H1 (cell line): ENCODE results near the gene WLS. TPM values are rescaled to one million over a fixed set of nuclear protein-coding genes. Genes with fewer than 3 reads are reported as not detected.

Experiments used
- CTCF ChIA-PET: fragments of 300-600 bp; sonication (Branson Sonifier 250); formaldehyde crosslinking; loops from one replicate; lab custom pipeline; 2021; ENCODE audit not compliant: partially characterized antibody; lab: Charles Lee
- POLR2A ChIA-PET: fragments of 300-600 bp; sonication (Branson Sonifier 250); formaldehyde crosslinking; loops from one replicate; lab custom pipeline; 2021; ENCODE audit warnings: inconsistent platforms; ENCODE audit not compliant: partially characterized antibody; lab: Charles Lee
- DNase-seq, 2 experiments: peaks; one replicate each; pipeline versions ENCODE4 v3.0.0 to v3.0.0-alpha.2; 2010 to 2022; ENCODE audit warnings: low spot score in 2 of 2, low read depth in 1 of 2, mixed read lengths in 1 of 2
- FAIRE-seq: peaks from 2 replicates; lab custom pipeline; 2011; peaks lifted over from hg19 to GRCh38; lab: Jason Lieb, UNC
- H2AFZ ChIP-seq: 2 replicates; pipeline ENCODE4 v1.8.1; 2012; ENCODE audit warnings: low read length, inconsistent platforms
- H2AK5ac ChIP-seq: 2 replicates; pipeline ENCODE4 v1.6.1; 2013; ENCODE audit warnings: low read depth, low read length
- H2BK120ac ChIP-seq: replicated peaks from 2 replicates; pipeline ENCODE3; 2013; ENCODE audit warnings: low read depth, low read length, inconsistent platforms
- H2BK12ac ChIP-seq: 2 replicates; pipeline ENCODE4 v1.6.1; 2013; ENCODE audit warnings: low read depth, low read length
- H2BK15ac ChIP-seq: 2 replicates; pipeline ENCODE4 v1.6.1; 2013; ENCODE audit warnings: low read length
- H2BK20ac ChIP-seq: 2 replicates; pipeline ENCODE4 v1.6.1; 2013; ENCODE audit warnings: low read length
- H2BK5ac ChIP-seq: 2 replicates; pipeline ENCODE4 v1.6.1; 2013; ENCODE audit warnings: low read depth, low read length
- H3K14ac ChIP-seq: 2 replicates; pipeline ENCODE4 v1.6.1; 2013; ENCODE audit warnings: inconsistent platforms; ENCODE audit not compliant: insufficient read length
- H3K18ac ChIP-seq: 2 replicates; pipeline ENCODE4 v1.6.1; 2013; ENCODE audit warnings: low read length; ENCODE audit errors: extremely low read depth
- H3K23ac ChIP-seq: 2 replicates; pipeline ENCODE4 v1.6.1; 2013; ENCODE audit warnings: inconsistent platforms; ENCODE audit not compliant: insufficient read length
- H3K23me2 ChIP-seq: 2 replicates; pipeline ENCODE4 v1.6.1; 2013; ENCODE audit warnings: low read depth, low read length
- H3K27ac ChIP-seq: 2 replicates; pipeline ENCODE4 v1.6.1; 2011; ENCODE audit warnings: low read depth, low read length, inconsistent platforms
- H3K27me3 ChIP-seq, 4 experiments: replicated peaks in 1 of 4; 1 replicate in 1 of 4; 2 replicates in 3 of 4; pipeline versions ENCODE4 v1.6.1 to v1.8.1; 2011 to 2013; ENCODE audit warnings: low read length in 3 of 4, mild to moderate bottlenecking in 3 of 4, inconsistent platforms in 2 of 4, mixed read lengths in 2 of 4, moderate library complexity in 1 of 4; ENCODE audit not compliant: control insufficient read depth in 3 of 4, insufficient read depth in 3 of 4; ENCODE audit errors: extremely low read depth in 1 of 4
- H3K36me3 ChIP-seq, 4 experiments: 2 replicates each; pipeline versions ENCODE4 v1.6.1 to v1.8.1; 2011 to 2013; ENCODE audit warnings: mild to moderate bottlenecking in 4 of 4, low read length in 3 of 4, moderate library complexity in 2 of 4, control low read depth in 1 of 4, inconsistent platforms in 1 of 4; ENCODE audit not compliant: insufficient read depth in 4 of 4, control insufficient read depth in 2 of 4
- H3K4ac ChIP-seq: replicated peaks from 2 replicates; pipeline ENCODE3; 2013; ENCODE audit warnings: low read length, low read depth, mixed read lengths, inconsistent platforms; ENCODE audit not compliant: insufficient read length
- H3K4me1 ChIP-seq, 4 experiments: replicated peaks in 1 of 4; 1 replicate in 1 of 4; 2 replicates in 3 of 4; pipeline versions ENCODE4 v1.6.1 to v1.8.1; 2011 to 2013; ENCODE audit warnings: low read length in 3 of 4, inconsistent platforms in 2 of 4, mixed read lengths in 1 of 4; ENCODE audit not compliant: insufficient read depth in 4 of 4, control insufficient read depth in 3 of 4
- H3K4me2 ChIP-seq, 2 experiments: 2 replicates each; pipeline versions ENCODE4 v1.6.1 to v1.8.1; 2011 to 2013; ENCODE audit warnings: low read depth in 2 of 2, low read length in 2 of 2, control low read depth in 1 of 2, inconsistent platforms in 1 of 2, mild to moderate bottlenecking in 1 of 2; ENCODE audit not compliant: insufficient read depth in 1 of 2
- H3K4me3 ChIP-seq, 4 experiments: fragments of 200-600, 300-600 bp in 1 of 4; sonication (generic), shearing (Covaris generic), sonication (Bioruptor Twin) in 1 of 4; 2 replicates each; pipeline versions ENCODE4 v1.5.1 to v1.8.1; 2011 to 2016; ENCODE audit warnings: low read length in 4 of 4, low read depth in 3 of 4, control low read depth in 2 of 4, inconsistent platforms in 2 of 4, mild to moderate bottlenecking in 2 of 4, mixed read lengths in 1 of 4, moderate library complexity in 1 of 4; ENCODE audit not compliant: insufficient read depth in 2 of 4; ENCODE audit errors: extremely low read depth in 1 of 4
- H3K56ac ChIP-seq: replicated peaks from 2 replicates; pipeline ENCODE3; 2013; ENCODE audit warnings: low read depth, mild to moderate bottlenecking, mixed read lengths, low read length, inconsistent platforms; ENCODE audit not compliant: insufficient read length
- H3K79me1 ChIP-seq: 2 replicates; pipeline ENCODE4 v1.6.1; 2013; ENCODE audit warnings: low read depth, low read length, control low read depth
- H3K79me2 ChIP-seq, 2 experiments: 2 replicates each; pipeline versions ENCODE4 v1.6.1 to v1.8.1; 2012 to 2013; ENCODE audit warnings: low read length in 2 of 2, mild to moderate bottlenecking in 2 of 2, inconsistent platforms in 1 of 2; ENCODE audit not compliant: insufficient read depth in 2 of 2, control insufficient read depth in 1 of 2
- H3K9ac ChIP-seq, 4 experiments: replicated peaks in 1 of 4; 1 replicate in 1 of 4; 2 replicates in 3 of 4; pipeline versions ENCODE4 v1.6.1 to v1.8.1; 2011 to 2013; ENCODE audit warnings: low read depth in 3 of 4, low read length in 3 of 4, control low read depth in 2 of 4, mild to moderate bottlenecking in 2 of 4, moderate library complexity in 2 of 4, inconsistent platforms in 1 of 4; ENCODE audit errors: extremely low read depth in 1 of 4
- H3K9me3 ChIP-seq, 2 experiments: 2 replicates each; pipeline versions ENCODE4 v1.6.1 to v1.8.1; 2012 to 2013; ENCODE audit warnings: mild to moderate bottlenecking in 2 of 2, moderate library complexity in 2 of 2, control low read depth in 1 of 2, inconsistent platforms in 1 of 2, low read depth in 1 of 2, low read length in 1 of 2, mixed read lengths in 1 of 2; ENCODE audit not compliant: insufficient read depth in 2 of 2
- H4K20me1 ChIP-seq, 2 experiments: replicated peaks in 1 of 2; 2 replicates each; pipeline versions ENCODE3 to v1.8.1; 2011 to 2013; ENCODE audit warnings: inconsistent platforms in 2 of 2, low read length in 2 of 2, mild to moderate bottlenecking in 1 of 2; ENCODE audit not compliant: insufficient read depth in 2 of 2, control insufficient read depth in 1 of 2
- H4K5ac ChIP-seq: 2 replicates; pipeline ENCODE4 v1.6.1; 2013; ENCODE audit warnings: low read length, low read depth, mixed read lengths, inconsistent platforms; ENCODE audit not compliant: insufficient read length
- H4K8ac ChIP-seq: 2 replicates; pipeline ENCODE4 v1.8.0; 2013; ENCODE audit warnings: mild to moderate bottlenecking, moderate library complexity, low read length, inconsistent platforms; ENCODE audit not compliant: insufficient read depth; ENCODE audit errors: extremely low read depth
- H4K91ac ChIP-seq: replicated peaks from 2 replicates; pipeline ENCODE3; 2013; ENCODE audit warnings: low read length, mixed read lengths, inconsistent platforms; ENCODE audit not compliant: insufficient read length
- RBBP5 ChIP-seq: IDR thresholded peaks from 2 replicates; pipeline ENCODE4 v1.7.1; 2012; ENCODE audit warnings: low read depth, mild to moderate bottlenecking, inconsistent platforms, low read length, moderate library complexity, borderline replicate concordance
- WGBS, 2 experiments: shearing (Covaris generic) in 1 of 2; methylation state at CpG; one replicate each; pipeline versions ENCODE4 v1.1.6 to v1.1.7; 2013 to 2015; ENCODE audit warnings: low lambda C conversion rate in 2 of 2, mixed read lengths in 2 of 2, inconsistent platforms in 1 of 2, low coverage in 1 of 2, missing lambda C conversion rate in 1 of 2; ENCODE audit not compliant: insufficient replicate concordance in 2 of 2, insufficient coverage in 1 of 2, insufficient read length in 1 of 2; ENCODE audit errors: extremely low coverage in 1 of 2, missing lambda C conversion rate in 1 of 2; 5-methylcytosine and 5-hydroxymethylcytosine counted together
- polyA plus RNA-seq, 7 experiments: library from polyadenylated mRNA; depleted of rRNA in 3 of 7; stranded (reverse) in 5 of 7; unstranded in 2 of 7; fragments of >200 nt in 5 of 7; fragments of 200-250 nt in 2 of 7; gene quantifications; 1 replicate in 5 of 7; 2 replicates in 1 of 7; 4 replicates in 1 of 7; pipeline versions ENCODE4 v1.2.1 to v1.2.3, GENCODE V29; 2011 to 2013; ENCODE audit warnings: missing spikeins in 2 of 7, mixed read lengths in 2 of 7
- total RNA-seq: library from RNA; stranded (reverse); fragmentation: NEBNext Ultra II Directional; extraction: Animal tissue kit (Norgen Biotek cat#: 25700); gene quantifications from 2 replicates; pipeline ENCODE4 v1.2.1, GENCODE V29; 2021

The WLS gene
- total and polyA plus RNA-seq, 2 of the 8 experiments (the other 6 are each of a cell fraction or from before 2014, with no cell fraction given) = 1.2 to 2.7 TPM

GRCh38 chr1:68202239-68202832, 30.0 kb downstream of the WLS start:
- DNase-seq (no peak), FAIRE-seq (no peak)
- Histone ChIP-seq H3K4me1 (peaks cover 0 to 3% (median 0%) of the 10 kb centered on the region in 4 experiments; a peak in 1 of 7 replicates), H3K4me3 (no peak overlapping the region), H3K79me1 (no peaks in the 10 kb centered on the region), H3K79me2 (no peaks in the 10 kb centered on the region), H3K9ac (no peak overlapping the region), H2BK12ac (no peak overlapping the region), H3K27ac (no peak overlapping the region), H3K56ac (no peak overlapping the region), H2BK15ac (no peak overlapping the region), H4K20me1 (no peaks in the 10 kb centered on the region), H3K9me3 (no peaks in the 10 kb centered on the region), H4K8ac (no peak overlapping the region), H3K14ac (no peak overlapping the region), H3K4ac (no peak overlapping the region), H3K23me2 (no peaks in the 10 kb centered on the region), H3K18ac (no peak overlapping the region), H3K36me3 (no peaks in the 10 kb centered on the region), H2BK120ac (no peak overlapping the region), H2BK20ac (no peak overlapping the region), H3K27me3 (no peaks in the 10 kb centered on the region), H3K23ac (no peak overlapping the region), H4K91ac (no peak overlapping the region), H4K5ac (no peak overlapping the region), H3K4me2 (no peak overlapping the region), H2AFZ (no peak overlapping the region), H2AK5ac (no peak overlapping the region), H2BK5ac (no peak overlapping the region)
- 92% methylated on average over 5 of the region's 5 CpGs; no CpG with 5 or more reads in 1 of the 2 experiments for WGBS, 2 experiments
- POLR2A ChIA-PET = no interaction called here
- CTCF ChIA-PET = interaction anchor here (0.6 to 2.0 kb wide), 2 partner anchors 9 to 82 kb away, joined by 3 to 10 read pairs; no protein-coding TSS in a partner anchor
- TF ChIP-seq RBBP5 = no peak
